HG03108 (cell line): ENCODE measurements around the gene CCT6B.
"Not testable (repeated sequence)": the region's sequence is repeated elsewhere in the genome, so short reads cannot be mapped to it uniquely, and the experiment has no call there.

Source experiments
- ATAC-seq: cut with Tn5 transposase; IDR thresholded peaks from one replicate; pipeline ENCODE4 v1.9.1; 2021; ENCODE audit warnings: moderate library complexity; ENCODE audit not compliant: unreplicated experiment

Gene CCT6B, protein sequence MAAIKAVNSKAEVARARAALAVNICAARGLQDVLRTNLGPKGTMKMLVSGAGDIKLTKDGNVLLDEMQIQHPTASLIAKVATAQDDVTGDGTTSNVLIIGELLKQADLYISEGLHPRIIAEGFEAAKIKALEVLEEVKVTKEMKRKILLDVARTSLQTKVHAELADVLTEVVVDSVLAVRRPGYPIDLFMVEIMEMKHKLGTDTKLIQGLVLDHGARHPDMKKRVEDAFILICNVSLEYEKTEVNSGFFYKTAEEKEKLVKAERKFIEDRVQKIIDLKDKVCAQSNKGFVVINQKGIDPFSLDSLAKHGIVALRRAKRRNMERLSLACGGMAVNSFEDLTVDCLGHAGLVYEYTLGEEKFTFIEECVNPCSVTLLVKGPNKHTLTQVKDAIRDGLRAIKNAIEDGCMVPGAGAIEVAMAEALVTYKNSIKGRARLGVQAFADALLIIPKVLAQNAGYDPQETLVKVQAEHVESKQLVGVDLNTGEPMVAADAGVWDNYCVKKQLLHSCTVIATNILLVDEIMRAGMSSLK

DNA sequence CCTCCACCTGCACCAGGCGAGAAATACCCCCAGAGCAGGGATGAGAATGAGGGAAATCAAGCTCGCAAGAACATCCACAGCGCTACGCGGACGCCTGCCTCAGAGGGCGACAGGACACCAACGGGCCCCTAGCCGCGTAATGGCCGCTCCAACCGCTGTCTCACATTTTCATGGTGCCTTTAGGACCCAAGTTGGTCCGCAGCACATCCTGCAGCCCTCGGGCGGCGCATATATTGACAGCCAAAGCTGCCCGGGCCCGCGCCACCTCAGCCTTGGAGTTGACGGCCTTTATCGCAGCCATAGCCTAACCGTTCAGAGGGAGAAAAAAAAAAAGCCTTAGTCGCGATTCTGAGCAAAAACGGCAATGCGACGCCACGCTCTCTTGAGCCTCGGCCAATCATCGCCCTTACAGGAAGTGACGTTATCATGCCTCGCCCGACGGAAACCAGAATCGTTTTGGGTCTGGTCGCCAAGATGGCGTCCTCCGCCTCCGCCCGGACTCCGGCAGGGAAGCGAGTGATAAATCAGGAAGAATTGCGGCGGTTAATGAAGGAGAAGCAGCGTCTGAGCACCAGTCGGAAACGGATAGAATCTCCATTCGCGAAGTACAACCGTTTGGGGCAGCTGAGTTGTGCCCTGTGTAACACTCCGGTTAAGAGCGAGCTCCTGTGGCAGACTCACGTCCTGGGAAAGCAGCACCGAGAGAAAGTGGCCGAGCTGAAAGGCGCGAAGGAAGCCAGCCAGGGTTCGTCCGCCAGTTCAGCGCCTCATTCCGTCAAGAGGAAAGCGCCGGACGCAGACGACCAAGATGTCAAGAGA, at the start of gene CCT6B, which contains the start of gene ZNF830:
Gene CCT6B, minus strand, starts transcription at position 368 of the 819 bp plus-strand sequence. Its CDS starts 67 bp downstream, at position 301.
Gene ZNF830, plus strand, starts transcription at position 448 of the 819 bp plus-strand sequence. Its CDS starts 27 bp downstream, at position 475.
- ATAC-seq = peak; percentile 83

DNA sequence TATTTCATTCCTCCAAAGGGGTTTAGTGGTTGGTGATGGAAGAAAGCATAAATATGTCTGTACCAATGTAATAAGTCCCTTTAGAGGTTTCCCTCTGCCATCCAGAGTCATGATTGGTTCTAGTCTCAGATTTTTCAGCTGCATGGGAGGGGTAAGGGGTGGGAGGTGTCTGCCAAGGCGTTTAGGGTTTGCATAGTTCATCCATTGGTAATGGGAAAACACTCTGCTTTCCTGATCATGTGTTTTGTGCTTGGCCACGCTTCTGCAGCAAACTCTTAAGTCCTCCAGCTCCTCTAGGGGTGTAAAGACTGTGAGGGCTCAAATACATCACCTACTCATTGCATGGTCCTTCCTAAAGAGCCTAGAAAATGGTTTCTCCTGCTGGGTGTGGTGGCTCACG, 48.8 kb upstream of the CCT6B start:
- no peak for ATAC-seq

GRCh38 chr17:35006961-35007360, 45.7 kb upstream of the CCT6B start:
- ATAC-seq = no peak

GRCh38 chr17:35006345-35006744, 45.1 kb upstream of the CCT6B start:
- ATAC-seq = no peak

- ATAC-seq = no peak
These were observed 42.5 kb upstream of the CCT6B start for GRCh38 chr17:35003778-35004177.

- ATAC-seq = no peak
These were observed 41.8 kb upstream of the CCT6B start for GRCh38 chr17:35002876-35003551.

DNA sequence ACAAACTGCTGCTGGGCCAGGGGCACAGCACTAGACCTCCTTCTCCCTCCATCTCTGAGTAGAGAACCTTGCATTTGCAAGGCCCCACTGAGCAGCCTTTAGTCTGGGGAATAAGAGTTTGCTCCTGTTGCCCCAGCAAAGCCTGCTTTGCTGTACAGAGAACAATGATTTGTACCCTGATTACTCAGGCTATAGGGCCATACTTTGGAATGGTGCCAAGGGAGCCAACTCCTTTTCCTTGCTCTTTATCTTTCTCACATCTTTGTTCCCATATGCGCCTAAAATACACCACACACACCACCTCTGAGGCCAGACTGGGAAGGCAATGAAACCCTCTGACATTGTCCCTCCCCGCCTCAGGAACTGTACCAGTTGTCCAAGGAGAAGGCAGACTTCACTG, 40.3 kb upstream of the CCT6B start:
- ATAC-seq = no peak

GRCh38 chr17:35000965-35001364, 39.7 kb upstream of the CCT6B start:
- not testable (repeated sequence) for ATAC-seq

DNA sequence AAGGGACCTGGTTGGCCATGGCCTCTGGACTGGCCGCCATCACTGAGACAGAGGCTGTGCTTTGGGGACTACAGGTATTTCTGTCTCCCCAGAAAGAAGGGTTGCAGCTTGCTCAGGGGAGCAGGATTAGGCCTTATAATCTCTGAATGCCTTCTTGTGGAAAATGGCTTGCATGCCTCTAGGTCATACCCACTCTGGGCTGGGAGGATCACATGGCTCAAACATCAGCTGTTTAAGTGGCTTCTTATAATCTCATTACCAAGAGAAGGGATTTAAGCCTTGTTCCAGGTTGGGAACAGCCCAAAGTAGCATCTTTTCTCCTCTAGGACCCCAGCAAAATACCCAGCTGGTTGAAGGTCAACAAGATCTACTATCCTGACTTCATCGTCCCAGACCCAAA, 38.2 kb upstream of the CCT6B start:
- ATAC-seq = no peak

DNA sequence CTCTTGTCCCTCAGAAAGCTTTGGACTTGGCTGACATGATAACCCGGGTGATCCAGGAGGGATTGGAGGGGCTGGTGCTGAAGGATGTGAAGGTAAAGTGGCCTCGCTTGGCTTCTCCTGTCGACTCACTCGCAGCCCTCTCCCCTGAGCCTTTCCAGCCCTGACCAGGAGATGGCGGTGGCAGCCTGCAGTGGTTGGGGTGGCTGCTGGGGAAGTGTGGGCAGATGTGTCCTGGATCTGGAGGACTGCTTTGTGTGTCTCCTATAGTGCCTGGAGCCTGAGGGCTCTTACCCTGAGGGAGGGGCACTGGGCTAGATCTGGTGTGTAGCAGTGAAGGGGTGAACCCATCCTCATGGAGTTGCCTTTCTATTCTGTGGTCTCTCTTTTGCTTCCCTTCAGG, 36.9 kb upstream of the CCT6B start:
- no peak for ATAC-seq

- no peak for ATAC-seq
These were observed 36.1 kb upstream of the CCT6B start for GRCh38 chr17:34997355-34997862.

- ATAC-seq = no peak
These were observed 35.4 kb upstream of the CCT6B start for GRCh38 chr17:34996422-34997285.

DNA sequence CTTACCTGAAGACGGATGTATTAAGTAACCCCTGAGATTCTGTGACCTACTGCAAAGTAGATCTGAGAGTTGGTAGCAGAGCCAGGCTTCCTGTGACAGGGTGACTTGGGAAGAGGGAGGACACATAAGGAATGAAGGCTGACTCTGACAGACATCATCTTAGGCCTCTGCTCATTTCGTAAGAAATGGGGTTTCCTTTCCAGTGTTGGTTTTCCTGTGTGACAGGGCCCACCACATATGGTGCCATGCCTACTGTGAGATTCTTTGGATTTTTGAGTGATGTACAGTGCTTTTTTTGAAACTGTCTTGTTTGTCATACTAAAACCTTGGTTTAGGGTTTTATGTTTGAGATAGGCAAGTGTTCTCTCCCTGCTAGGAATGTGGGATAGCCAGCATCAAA, 31.8 kb upstream of the CCT6B start:
- ATAC-seq = no peak

- ATAC-seq = no peak
These were observed 30.3 kb upstream of the CCT6B start for GRCh38 chr17:34991606-34992005.

GRCh38 chr17:34990921-34991365, 29.7 kb upstream of the CCT6B start:
- ATAC-seq = no peak

- ATAC-seq = no peak
These were observed 28.2 kb upstream of the CCT6B start for GRCh38 chr17:34989473-34989872.

- no peak for ATAC-seq
These were observed 27.4 kb upstream of the CCT6B start for GRCh38 chr17:34988644-34989043.

GRCh38 chr17:34987232-34987631, 26.0 kb upstream of the CCT6B start:
- ATAC-seq = no peak

GRCh38 chr17:34981538-34982241, 20.4 kb upstream of the CCT6B start:
- ATAC-seq = no peak
